H1 (cell line): ENCODE results near the gene CAMTA1. TPM values are rescaled to one million over a fixed set of nuclear protein-coding genes. Genes with fewer than 3 reads are reported as not detected.

Experiments used
- CTCF ChIA-PET: fragments of 300-600 bp; sonication (Branson Sonifier 250); formaldehyde crosslinking; loops from one replicate; lab custom pipeline; 2021; ENCODE audit not compliant: partially characterized antibody; lab: Charles Lee
- POLR2A ChIA-PET: fragments of 300-600 bp; sonication (Branson Sonifier 250); formaldehyde crosslinking; loops from one replicate; lab custom pipeline; 2021; ENCODE audit warnings: inconsistent platforms; ENCODE audit not compliant: partially characterized antibody; lab: Charles Lee
- DNase-seq, 2 experiments: peaks; one replicate each; pipeline versions ENCODE4 v3.0.0 to v3.0.0-alpha.2; 2010 to 2022; ENCODE audit warnings: low spot score in 2 of 2, low read depth in 1 of 2, mixed read lengths in 1 of 2
- FAIRE-seq: peaks from 2 replicates; lab custom pipeline; 2011; peaks lifted over from hg19 to GRCh38; lab: Jason Lieb, UNC
- H2AFZ ChIP-seq: 2 replicates; pipeline ENCODE4 v1.8.1; 2012; ENCODE audit warnings: low read length, inconsistent platforms
- H2AK5ac ChIP-seq: 2 replicates; pipeline ENCODE4 v1.6.1; 2013; ENCODE audit warnings: low read depth, low read length
- H2BK120ac ChIP-seq: replicated peaks from 2 replicates; pipeline ENCODE3; 2013; ENCODE audit warnings: low read depth, low read length, inconsistent platforms
- H2BK12ac ChIP-seq: 2 replicates; pipeline ENCODE4 v1.6.1; 2013; ENCODE audit warnings: low read depth, low read length
- H2BK15ac ChIP-seq: 2 replicates; pipeline ENCODE4 v1.6.1; 2013; ENCODE audit warnings: low read length
- H2BK20ac ChIP-seq: 2 replicates; pipeline ENCODE4 v1.6.1; 2013; ENCODE audit warnings: low read length
- H2BK5ac ChIP-seq: 2 replicates; pipeline ENCODE4 v1.6.1; 2013; ENCODE audit warnings: low read depth, low read length
- H3K14ac ChIP-seq: 2 replicates; pipeline ENCODE4 v1.6.1; 2013; ENCODE audit warnings: inconsistent platforms; ENCODE audit not compliant: insufficient read length
- H3K18ac ChIP-seq: 2 replicates; pipeline ENCODE4 v1.6.1; 2013; ENCODE audit warnings: low read length; ENCODE audit errors: extremely low read depth
- H3K23ac ChIP-seq: 2 replicates; pipeline ENCODE4 v1.6.1; 2013; ENCODE audit warnings: inconsistent platforms; ENCODE audit not compliant: insufficient read length
- H3K23me2 ChIP-seq: 2 replicates; pipeline ENCODE4 v1.6.1; 2013; ENCODE audit warnings: low read depth, low read length
- H3K27ac ChIP-seq: 2 replicates; pipeline ENCODE4 v1.6.1; 2011; ENCODE audit warnings: low read depth, low read length, inconsistent platforms
- H3K27me3 ChIP-seq, 4 experiments: replicated peaks in 1 of 4; 1 replicate in 1 of 4; 2 replicates in 3 of 4; pipeline versions ENCODE4 v1.6.1 to v1.8.1; 2011 to 2013; ENCODE audit warnings: low read length in 3 of 4, mild to moderate bottlenecking in 3 of 4, inconsistent platforms in 2 of 4, mixed read lengths in 2 of 4, moderate library complexity in 1 of 4; ENCODE audit not compliant: control insufficient read depth in 3 of 4, insufficient read depth in 3 of 4; ENCODE audit errors: extremely low read depth in 1 of 4
- H3K36me3 ChIP-seq, 4 experiments: 2 replicates each; pipeline versions ENCODE4 v1.6.1 to v1.8.1; 2011 to 2013; ENCODE audit warnings: mild to moderate bottlenecking in 4 of 4, low read length in 3 of 4, moderate library complexity in 2 of 4, control low read depth in 1 of 4, inconsistent platforms in 1 of 4; ENCODE audit not compliant: insufficient read depth in 4 of 4, control insufficient read depth in 2 of 4
- H3K4ac ChIP-seq: replicated peaks from 2 replicates; pipeline ENCODE3; 2013; ENCODE audit warnings: low read length, low read depth, mixed read lengths, inconsistent platforms; ENCODE audit not compliant: insufficient read length
- H3K4me1 ChIP-seq, 4 experiments: replicated peaks in 1 of 4; 1 replicate in 1 of 4; 2 replicates in 3 of 4; pipeline versions ENCODE4 v1.6.1 to v1.8.1; 2011 to 2013; ENCODE audit warnings: low read length in 3 of 4, inconsistent platforms in 2 of 4, mixed read lengths in 1 of 4; ENCODE audit not compliant: insufficient read depth in 4 of 4, control insufficient read depth in 3 of 4
- H3K4me2 ChIP-seq, 2 experiments: 2 replicates each; pipeline versions ENCODE4 v1.6.1 to v1.8.1; 2011 to 2013; ENCODE audit warnings: low read depth in 2 of 2, low read length in 2 of 2, control low read depth in 1 of 2, inconsistent platforms in 1 of 2, mild to moderate bottlenecking in 1 of 2; ENCODE audit not compliant: insufficient read depth in 1 of 2
- H3K4me3 ChIP-seq, 4 experiments: fragments of 200-600, 300-600 bp in 1 of 4; sonication (generic), shearing (Covaris generic), sonication (Bioruptor Twin) in 1 of 4; 2 replicates each; pipeline versions ENCODE4 v1.5.1 to v1.8.1; 2011 to 2016; ENCODE audit warnings: low read length in 4 of 4, low read depth in 3 of 4, control low read depth in 2 of 4, inconsistent platforms in 2 of 4, mild to moderate bottlenecking in 2 of 4, mixed read lengths in 1 of 4, moderate library complexity in 1 of 4; ENCODE audit not compliant: insufficient read depth in 2 of 4; ENCODE audit errors: extremely low read depth in 1 of 4
- H3K56ac ChIP-seq: replicated peaks from 2 replicates; pipeline ENCODE3; 2013; ENCODE audit warnings: low read depth, mild to moderate bottlenecking, mixed read lengths, low read length, inconsistent platforms; ENCODE audit not compliant: insufficient read length
- H3K79me1 ChIP-seq: 2 replicates; pipeline ENCODE4 v1.6.1; 2013; ENCODE audit warnings: low read depth, low read length, control low read depth
- H3K79me2 ChIP-seq, 2 experiments: 2 replicates each; pipeline versions ENCODE4 v1.6.1 to v1.8.1; 2012 to 2013; ENCODE audit warnings: low read length in 2 of 2, mild to moderate bottlenecking in 2 of 2, inconsistent platforms in 1 of 2; ENCODE audit not compliant: insufficient read depth in 2 of 2, control insufficient read depth in 1 of 2
- H3K9ac ChIP-seq, 4 experiments: replicated peaks in 1 of 4; 1 replicate in 1 of 4; 2 replicates in 3 of 4; pipeline versions ENCODE4 v1.6.1 to v1.8.1; 2011 to 2013; ENCODE audit warnings: low read depth in 3 of 4, low read length in 3 of 4, control low read depth in 2 of 4, mild to moderate bottlenecking in 2 of 4, moderate library complexity in 2 of 4, inconsistent platforms in 1 of 4; ENCODE audit errors: extremely low read depth in 1 of 4
- H3K9me3 ChIP-seq, 2 experiments: 2 replicates each; pipeline versions ENCODE4 v1.6.1 to v1.8.1; 2012 to 2013; ENCODE audit warnings: mild to moderate bottlenecking in 2 of 2, moderate library complexity in 2 of 2, control low read depth in 1 of 2, inconsistent platforms in 1 of 2, low read depth in 1 of 2, low read length in 1 of 2, mixed read lengths in 1 of 2; ENCODE audit not compliant: insufficient read depth in 2 of 2
- H4K20me1 ChIP-seq, 2 experiments: replicated peaks in 1 of 2; 2 replicates each; pipeline versions ENCODE3 to v1.8.1; 2011 to 2013; ENCODE audit warnings: inconsistent platforms in 2 of 2, low read length in 2 of 2, mild to moderate bottlenecking in 1 of 2; ENCODE audit not compliant: insufficient read depth in 2 of 2, control insufficient read depth in 1 of 2
- H4K5ac ChIP-seq: 2 replicates; pipeline ENCODE4 v1.6.1; 2013; ENCODE audit warnings: low read length, low read depth, mixed read lengths, inconsistent platforms; ENCODE audit not compliant: insufficient read length
- H4K8ac ChIP-seq: 2 replicates; pipeline ENCODE4 v1.8.0; 2013; ENCODE audit warnings: mild to moderate bottlenecking, moderate library complexity, low read length, inconsistent platforms; ENCODE audit not compliant: insufficient read depth; ENCODE audit errors: extremely low read depth
- H4K91ac ChIP-seq: replicated peaks from 2 replicates; pipeline ENCODE3; 2013; ENCODE audit warnings: low read length, mixed read lengths, inconsistent platforms; ENCODE audit not compliant: insufficient read length
- ATF2 ChIP-seq: IDR thresholded peaks from 2 replicates; pipeline ENCODE4 v1.6.1; 2012; ENCODE audit warnings: low read length, inconsistent platforms
- BACH1 ChIP-seq: IDR thresholded peaks from 2 replicates; pipeline ENCODE4 v1.6.1; 2012; ENCODE audit warnings: low read length, improper control_type of control experiment
- GTF2F1 ChIP-seq: IDR thresholded peaks from 2 replicates; pipeline ENCODE4 v1.6.1; 2012; ENCODE audit warnings: low read depth, low read length, improper control_type of control experiment, borderline replicate concordance
- JUND ChIP-seq: IDR thresholded peaks from 2 replicates; pipeline ENCODE4 v1.6.1; 2011; ENCODE audit warnings: mild to moderate bottlenecking, improper control_type of control experiment, low read length
- TAF7 ChIP-seq: optimal IDR thresholded peaks from 2 replicates; pipeline ENCODE3; 2011; ENCODE audit warnings: low read depth, mild to moderate bottlenecking, inconsistent platforms, low read length, moderate library complexity, borderline replicate concordance
- WGBS, 2 experiments: shearing (Covaris generic) in 1 of 2; methylation state at CpG; one replicate each; pipeline versions ENCODE4 v1.1.6 to v1.1.7; 2013 to 2015; ENCODE audit warnings: low lambda C conversion rate in 2 of 2, mixed read lengths in 2 of 2, inconsistent platforms in 1 of 2, low coverage in 1 of 2, missing lambda C conversion rate in 1 of 2; ENCODE audit not compliant: insufficient replicate concordance in 2 of 2, insufficient coverage in 1 of 2, insufficient read length in 1 of 2; ENCODE audit errors: extremely low coverage in 1 of 2, missing lambda C conversion rate in 1 of 2; 5-methylcytosine and 5-hydroxymethylcytosine counted together
- polyA plus RNA-seq, 7 experiments: library from polyadenylated mRNA; depleted of rRNA in 3 of 7; stranded (reverse) in 5 of 7; unstranded in 2 of 7; fragments of >200 nt in 5 of 7; fragments of 200-250 nt in 2 of 7; gene quantifications; 1 replicate in 5 of 7; 2 replicates in 1 of 7; 4 replicates in 1 of 7; pipeline versions ENCODE4 v1.2.1 to v1.2.3, GENCODE V29; 2011 to 2013; ENCODE audit warnings: missing spikeins in 2 of 7, mixed read lengths in 2 of 7
- total RNA-seq: library from RNA; stranded (reverse); fragmentation: NEBNext Ultra II Directional; extraction: Animal tissue kit (Norgen Biotek cat#: 25700); gene quantifications from 2 replicates; pipeline ENCODE4 v1.2.1, GENCODE V29; 2021

Gene CAMTA1
- total and polyA plus RNA-seq, 2 of the 8 experiments (the other 6 are each of a cell fraction or from before 2014, with no cell fraction given), result 65.0 to 119 TPM

- ChIA-PET POLR2A (interaction anchor here (1.4 kb wide), 1 partner anchor 11 kb away, joined by 4 read pairs; no protein-coding TSS in a partner anchor), CTCF (interaction anchor here (0.5 to 1.7 kb wide), 5 partner anchors 10 to 344 kb away, joined by 3 to 7 read pairs (median 4); no protein-coding TSS in a partner anchor)
- Histone ChIP-seq H2AK5ac (no peak overlapping the region), H3K23ac (no peak overlapping the region), H3K18ac (no peak overlapping the region), H3K23me2 (no peaks in the 10 kb centered on the region), H3K56ac (no peak overlapping the region), H3K14ac (no peak overlapping the region), H2AFZ (no peak overlapping the region), H3K4me1 (peaks cover 3 to 7% (median 5%) of the 10 kb centered on the region in 4 experiments; a peak in 6 of 7 replicates), H4K20me1 (no peaks in the 10 kb centered on the region), H3K36me3 (no peaks in the 10 kb centered on the region), H3K4me3 (no peak overlapping the region), H2BK20ac (no peak overlapping the region), H2BK15ac (no peak overlapping the region), H4K5ac (no peak overlapping the region), H2BK120ac (no peak overlapping the region), H3K9me3 (no peaks in the 10 kb centered on the region), H2BK5ac (no peak overlapping the region), H2BK12ac (no peak overlapping the region), H3K79me1 (no peaks in the 10 kb centered on the region), H3K27me3 (no peaks in the 10 kb centered on the region), H4K8ac (peak overlapping the region; percentile 20; the same call in 1 of the 2 replicates), H4K91ac (no peak overlapping the region), H3K4ac (no peak overlapping the region), H3K27ac (no peak overlapping the region), H3K79me2 (no peaks in the 10 kb centered on the region), H3K9ac (no peak overlapping the region), H3K4me2 (no peak overlapping the region)
- no peak for FAIRE-seq
- 84% methylated on average over 6 of the region's 6 CpGs; no CpG with 5 or more reads in 1 of the 2 experiments for WGBS, 2 experiments
- TF ChIP-seq TAF7 (no peak), JUND (no peak), ATF2 (no peak), GTF2F1 (no peak), BACH1 (no peak)
- no peak for DNase-seq
Observed at GRCh38 chr1:6999826-7000225, 214.6 kb downstream of the CAMTA1 start.
